Transverse colon (tissue), 4 donors: ENCODE results near the gene CLMN. TPM values are rescaled to one million over a fixed set of nuclear protein-coding genes. Genes with fewer than 3 reads are reported as not detected.

Source experiments
- DNase-seq: peaks from one replicate; pipeline ENCODE4 v3.0.0-alpha.2; 2019
- H3K27ac ChIP-seq, 4 donors: fragments of 200-600 bp; sonication (generic); 2 replicates each; pipeline ENCODE4 v1.5.1; 2016 to 2018; ENCODE audit warnings: inconsistent platforms in 4 of 4
- H3K27me3 ChIP-seq: fragments of 200-600 bp; sonication (generic); 2 replicates; pipeline ENCODE4 v1.5.1; 2017; ENCODE audit warnings: inconsistent platforms
- H3K36me3 ChIP-seq, 4 donors: fragments of 200-600 bp; sonication (generic); 2 replicates each; pipeline ENCODE4 v1.5.1; 2017 to 2019; ENCODE audit warnings: inconsistent platforms in 4 of 4
- H3K4me1 ChIP-seq, 4 donors: fragments of 200-600 bp; sonication (generic); 2 replicates each; pipeline ENCODE4 v1.5.1; 2017 to 2020; ENCODE audit warnings: inconsistent platforms in 4 of 4
- H3K4me3 ChIP-seq, 4 donors: fragments of 200-600 bp; sonication (generic); 1 replicate in 1 of 4; 2 replicates in 3 of 4; pipeline versions ENCODE4 v1.5.1 to v1.6.1; 2017 to 2019; ENCODE audit warnings: inconsistent platforms in 4 of 4
- H3K9me3 ChIP-seq, 2 donors: fragments of 200-600 bp; sonication (generic); 2 replicates each; pipeline ENCODE4 v1.5.1; 2017 to 2019; ENCODE audit warnings: inconsistent platforms in 2 of 2
- CTCF ChIP-seq, 5 experiments: fragments of 200-600 bp in 3 of 5; fragments of 450-650 bp in 2 of 5; sonication (generic) in 3 of 5; IDR thresholded peaks; 1 replicate in 2 of 5; 2 replicates in 3 of 5; pipeline ENCODE4 v1.5.1; 2016 to 2017; ENCODE audit warnings: antibody characterized with exemption in 5 of 5, inconsistent platforms in 3 of 5, mild to moderate bottlenecking in 2 of 5, moderate library complexity in 1 of 5
- EP300 ChIP-seq: sonication (generic); formaldehyde crosslinking; IDR thresholded peaks from one replicate; pipeline ENCODE4 v1.6.1; 2017; ENCODE audit warnings: antibody characterized with exemption, low read depth
- POLR2A ChIP-seq: fragments of 450-650 bp; IDR thresholded peaks from one replicate; pipeline ENCODE4 v1.6.1; 2016; ENCODE audit warnings: antibody characterized with exemption, mild to moderate bottlenecking, moderate library complexity
- POLR2AphosphoS5 ChIP-seq, 3 donors: sonication (generic); formaldehyde crosslinking; IDR thresholded peaks; one replicate each; pipeline ENCODE4 v1.6.1; 2016; ENCODE audit warnings: antibody characterized with exemption in 3 of 3
- WGBS, 2 donors: methylation state at CpG; one replicate each; pipeline ENCODE4 v1.1.5; 2018; ENCODE audit warnings: low coverage in 1 of 2; 5-methylcytosine and 5-hydroxymethylcytosine counted together
- in situ Hi-C, 4 donors: fragments of 200-750 bp; cut with MboI; loops; one replicate each; pipeline versions ENCODE4 v1.15.0 to v1.15.1; 2017; ENCODE audit warnings: low sequenced_read_pairs in 3 of 4, low pct_ligation_motif_present in 1 of 4, low pct_unique_long_range_greater_than_20kb in 1 of 4
- intact Hi-C: fragments of 100-400 bp; cut with DNase I; formaldehyde crosslinking; loops from one replicate; pipeline ENCODE4 v1.15.1; 2023; ENCODE audit warnings: low total_unique reads
- total RNA-seq, 4 donors: library from RNA; depleted of rRNA; stranded (reverse); fragments of >200 nt; gene quantifications; one replicate each; pipeline ENCODE4 v1.1.0, GENCODE V29; 2016

Gene CLMN
- total RNA-seq, 4 donors from 2014 or later = 71.1 to 118 (median 90.1) TPM

GRCh38 chr14:95307402-95308041, 12.2 kb downstream of the CLMN start:
- WGBS, 2 donors = 84% methylated on average over 14 of the region's 14 CpGs; no CpG with 5 or more reads in 1 of the 2 donors
- H3K4me1 ChIP-seq = peaks cover 5 to 23% (median 17%) of the 10 kb centered on the region in 4 donors
- TF ChIP-seq POLR2A = no peak
- no peak for TF ChIP-seq CTCF (IDR thresholded peaks at IDR 0.05)
- TF ChIP-seq EP300 = no peak
- TF ChIP-seq POLR2AphosphoS5 (IDR thresholded peaks at IDR 0.05) = no peak

GRCh38 chr14:95305940-95306339, 13.8 kb downstream of the CLMN start:
- WGBS, 2 donors = 79% methylated on average over 4 of the region's 4 CpGs; no CpG with 5 or more reads in 1 of the 2 donors

More at GRCh38 chr14:95307402-95308041, 12.2 kb downstream of the CLMN start:
- Histone ChIP-seq H3K27me3 (no peaks in the 10 kb centered on the region), H3K4me3 (no peak overlapping the region), H3K27ac (no peak overlapping the region), H3K9me3 (no peaks in the 10 kb centered on the region), H3K36me3 (no peaks in the 10 kb centered on the region)
- DNase-seq = no peak
- intact Hi-C loops = no loop called here
- in situ Hi-C loops = no loop called here

GRCh38 chr14:95305145-95305544, 14.6 kb downstream of the CLMN start:
- no peaks in the 10 kb centered on the region for H3K36me3 ChIP-seq
- no peak for DNase-seq
- no peak overlapping the region for H3K4me3 ChIP-seq
- H3K4me1 ChIP-seq = peaks cover 0 to 3% (median under 1%) of the 10 kb centered on the region in 4 donors
- no peak overlapping the region for H3K27ac ChIP-seq
- no peaks in the 10 kb centered on the region for H3K9me3 ChIP-seq
- intact Hi-C loops = loop anchor here (1.0 kb wide), 1 partner anchor 63 kb away; no protein-coding TSS in a partner anchor
- H3K27me3 ChIP-seq = no peaks in the 10 kb centered on the region
- in situ Hi-C loops = no loop called here
- 78 to 88% methylated on average over 5 to 7 of the region's 7 CpGs for WGBS, 2 donors
- TF ChIP-seq POLR2A (no peak), POLR2AphosphoS5 (IDR thresholded peaks at IDR 0.05) (no peak), CTCF (IDR thresholded peaks at IDR 0.05) (no peak), EP300 (no peak)

More at GRCh38 chr14:95305940-95306339, 13.8 kb downstream of the CLMN start:
- H3K4me1 ChIP-seq = peaks cover 1 to 10% (median 9%) of the 10 kb centered on the region in 4 donors
- in situ Hi-C loops (no loop called here), intact Hi-C loops (loop anchor here (1.0 kb wide), 1 partner anchor 62 kb away; no protein-coding TSS in a partner anchor)
- no peaks in the 10 kb centered on the region for H3K36me3 ChIP-seq
- H3K9me3 ChIP-seq = no peaks in the 10 kb centered on the region
- no peak overlapping the region for H3K27ac ChIP-seq
- DNase-seq = no peak
- H3K27me3 ChIP-seq = no peaks in the 10 kb centered on the region
- H3K4me3 ChIP-seq = no peak overlapping the region
- TF ChIP-seq POLR2AphosphoS5 (IDR thresholded peaks at IDR 0.05) = no peak
- TF ChIP-seq EP300 = no peak
- TF ChIP-seq POLR2A = no peak

- 49 to 60% methylated on average over 3 of the region's 3 CpGs for WGBS, 2 donors
- no peak overlapping the region for H3K27ac ChIP-seq
- TF ChIP-seq POLR2A (no peak), POLR2AphosphoS5 (IDR thresholded peaks at IDR 0.05) (no peak), EP300 (no peak), CTCF (IDR thresholded peaks at IDR 0.05) (no peak)
- H3K4me1 ChIP-seq = peaks cover 0 to 3% (median 0%) of the 10 kb centered on the region in 4 donors
- H3K36me3 ChIP-seq = no peaks in the 10 kb centered on the region
- no peak overlapping the region for H3K4me3 ChIP-seq
- intact Hi-C loops (no loop called here), in situ Hi-C loops (no loop called here)
- no peaks in the 10 kb centered on the region for H3K27me3 ChIP-seq
- no peak for DNase-seq
- H3K9me3 ChIP-seq = no peaks in the 10 kb centered on the region
Measured at GRCh38 chr14:95304342-95304741, 15.4 kb downstream of the CLMN start.
